Panc1 (cell line): ENCODE data around the gene TWF1. TPM values are rescaled to one million over a fixed set of nuclear protein-coding genes. Genes with fewer than 3 reads are reported as not detected.
A peak's percentile ranks its signal among the peaks of the same experiment; 100 is the strongest.

Source experiments
- ATAC-seq: fragments of 200-7000 bp; cut with Tn5 transposase; 2 replicates; pipeline ENCODE4 v1.9.1; 2020; ENCODE audit warnings: mild to moderate bottlenecking, moderate library complexity
- BruUV-seq: library from RNA; stranded (reverse); fragments of 400-500 nt; replicated peaks from 2 replicates; lab custom pipeline; 2021; lab: Mats Ljungman, UMichigan
- CTCF ChIA-PET: fragments of 300-600 bp; sonication (Branson Sonifier 250); formaldehyde crosslinking; loops from one replicate; lab custom pipeline; 2022; ENCODE audit warnings: antibody characterized with exemption; lab: Charles Lee
- POLR2A ChIA-PET: fragments of 300-600 bp; sonication (Branson Sonifier 250); formaldehyde crosslinking; loops from one replicate; lab custom pipeline; 2022; ENCODE audit warnings: antibody characterized with exemption; lab: Charles Lee
- DNase-seq: peaks from one replicate; pipeline ENCODE4 v3.0.0-alpha.2; 2010; ENCODE audit warnings: low read depth, low spot score
- H3K27ac ChIP-seq: 2 replicates; pipeline ENCODE4 v1.5.1; 2011; ENCODE audit warnings: mild to moderate bottlenecking, low read length, inconsistent platforms
- H3K27me3 ChIP-seq: fragments of 200-500 bp; sonication (Bioruptor generic); 2 replicates; pipeline ENCODE4 v1.6.0; 2014; ENCODE audit warnings: low read length, inconsistent platforms; ENCODE audit not compliant: control insufficient read depth, insufficient read depth
- H3K36me3 ChIP-seq: fragments of 200-500 bp; sonication (Bioruptor generic); 2 replicates; pipeline ENCODE4 v1.5.1; 2014; ENCODE audit warnings: inconsistent platforms, mild to moderate bottlenecking, low read length, moderate library complexity; ENCODE audit not compliant: control insufficient read depth, insufficient read depth
- H3K4me1 ChIP-seq: 2 replicates; pipeline ENCODE4 v1.5.1; 2011; ENCODE audit warnings: inconsistent platforms, mild to moderate bottlenecking, low read length, moderate library complexity; ENCODE audit not compliant: control insufficient read depth, insufficient read depth
- H3K4me3 ChIP-seq, 2 experiments: 2 replicates each; pipeline ENCODE4 v1.5.1; 2011 to 2012; ENCODE audit warnings: low read depth in 2 of 2, low read length in 2 of 2, mild to moderate bottlenecking in 2 of 2, inconsistent platforms in 1 of 2, moderate library complexity in 1 of 2
- H3K9me3 ChIP-seq: fragments of 200-500 bp; sonication (Bioruptor generic); 2 replicates; pipeline ENCODE4 v1.5.1; 2014; ENCODE audit warnings: low read depth, mild to moderate bottlenecking, inconsistent platforms, low read length, moderate library complexity; ENCODE audit not compliant: control insufficient read depth, insufficient read depth
- POLR2AphosphoS5 ChIP-seq: IDR thresholded peaks from 2 replicates; pipeline ENCODE4 v1.6.1; 2012; ENCODE audit warnings: mild to moderate bottlenecking, low read depth, low read length, moderate library complexity
- SIN3A ChIP-seq: IDR thresholded peaks from 2 replicates; pipeline ENCODE4 v1.6.1; 2012; ENCODE audit warnings: low read depth, mild to moderate bottlenecking, low read length, moderate library complexity, borderline replicate concordance; ENCODE audit not compliant: insufficient read depth
- TCF7L2 ChIP-seq: IDR thresholded peaks from 2 replicates; pipeline ENCODE4 v1.6.1; 2011; ENCODE audit warnings: mild to moderate bottlenecking, low read depth, low read length, inconsistent platforms
- in situ Hi-C: cut with HindIII; loops from 2 replicates; pipeline ENCODE4 v1.10.0; 2016; ENCODE audit warnings: low sequenced_read_pairs, low pct_unique_long_range_greater_than_20kb
- intact Hi-C: fragments of 100-400 bp; cut with micrococcal nuclease; formaldehyde crosslinking; loops from one replicate; pipeline ENCODE4 v1.10.0; 2022; ENCODE audit not compliant: unreplicated experiment
- total RNA-seq: library from RNA; stranded (reverse); gene quantifications from one replicate; pipeline ENCODE4 v1.2.1, GENCODE V29; 2021; ENCODE audit not compliant: unreplicated experiment
- TF ChIP-seq, protein P1 (sequence below): fragments of 450-650 bp; IDR thresholded peaks from 2 replicates; pipeline ENCODE4 v1.5.1; 2017; ENCODE audit warnings: mild to moderate bottlenecking
- TF ChIP-seq, protein P2 (sequence below), 2 experiments: IDR thresholded peaks; 2 replicates each; pipeline ENCODE4 v1.6.1; 2011 to 2012; ENCODE audit warnings: low read depth in 2 of 2, control low read depth in 1 of 2, low read length in 1 of 2, mild to moderate bottlenecking in 1 of 2, moderate library complexity in 1 of 2; ENCODE audit not compliant: insufficient read depth in 1 of 2

Gene TWF1
- total RNA-seq, 1 experiment from 2014 or later: 103 TPM

DNA sequence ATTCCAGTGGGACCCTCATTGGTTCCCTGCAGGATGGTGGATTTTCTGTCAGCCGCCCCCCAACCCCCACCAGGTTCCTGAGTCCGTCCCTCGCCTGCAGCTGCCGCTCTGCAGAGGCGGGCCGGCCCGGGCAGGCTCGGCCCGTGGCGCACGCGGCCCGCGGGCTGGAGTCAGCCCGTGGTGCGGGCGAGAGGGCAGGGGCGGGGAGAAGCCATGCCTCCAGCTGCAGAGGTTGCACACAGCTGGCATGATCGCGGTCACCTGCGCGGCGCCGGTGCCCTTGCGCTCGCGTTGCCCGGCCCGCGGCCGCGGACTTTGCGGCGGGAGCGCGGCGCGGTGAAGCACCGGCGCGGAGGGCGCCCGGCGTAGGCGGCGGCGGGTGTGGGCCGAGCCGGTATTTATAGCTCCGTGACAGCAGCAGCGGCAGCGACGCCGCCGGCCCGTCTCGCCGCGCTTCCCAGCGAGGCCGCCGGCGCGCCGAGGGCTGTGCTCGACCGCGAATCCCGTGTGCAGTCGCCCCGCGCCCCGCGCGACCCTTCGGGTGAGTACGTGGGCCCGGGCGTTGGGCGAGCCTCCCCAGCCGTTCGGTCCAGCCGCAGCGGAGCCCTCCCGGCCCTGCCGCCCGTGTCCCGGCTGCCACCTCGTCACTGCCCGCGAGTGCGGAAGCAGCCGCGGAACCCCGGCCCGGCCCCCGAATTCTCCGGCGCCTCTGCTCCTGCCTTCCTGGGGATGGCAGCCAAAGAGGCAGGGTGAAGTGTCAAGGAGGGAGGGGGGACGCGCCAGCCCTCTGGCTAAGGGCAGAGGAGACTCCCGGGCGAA lies 29.7 kb upstream of the TWF1 start, which contains the start of gene TMEM117:
Gene TMEM117 (plus strand): TSS at position 426 of the 819 bp plus-strand sequence.
- TF ChIP-seq TCF7L2 (peak; percentile 43), POLR2AphosphoS5 (0 out of 2 replicates have a peak, but pooled peaks have one; percentile 15), SIN3A (no peak)
- TF ChIP-seq, protein P1, sequence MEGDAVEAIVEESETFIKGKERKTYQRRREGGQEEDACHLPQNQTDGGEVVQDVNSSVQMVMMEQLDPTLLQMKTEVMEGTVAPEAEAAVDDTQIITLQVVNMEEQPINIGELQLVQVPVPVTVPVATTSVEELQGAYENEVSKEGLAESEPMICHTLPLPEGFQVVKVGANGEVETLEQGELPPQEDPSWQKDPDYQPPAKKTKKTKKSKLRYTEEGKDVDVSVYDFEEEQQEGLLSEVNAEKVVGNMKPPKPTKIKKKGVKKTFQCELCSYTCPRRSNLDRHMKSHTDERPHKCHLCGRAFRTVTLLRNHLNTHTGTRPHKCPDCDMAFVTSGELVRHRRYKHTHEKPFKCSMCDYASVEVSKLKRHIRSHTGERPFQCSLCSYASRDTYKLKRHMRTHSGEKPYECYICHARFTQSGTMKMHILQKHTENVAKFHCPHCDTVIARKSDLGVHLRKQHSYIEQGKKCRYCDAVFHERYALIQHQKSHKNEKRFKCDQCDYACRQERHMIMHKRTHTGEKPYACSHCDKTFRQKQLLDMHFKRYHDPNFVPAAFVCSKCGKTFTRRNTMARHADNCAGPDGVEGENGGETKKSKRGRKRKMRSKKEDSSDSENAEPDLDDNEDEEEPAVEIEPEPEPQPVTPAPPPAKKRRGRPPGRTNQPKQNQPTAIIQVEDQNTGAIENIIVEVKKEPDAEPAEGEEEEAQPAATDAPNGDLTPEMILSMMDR: no peak
- TF ChIP-seq, protein P2, sequence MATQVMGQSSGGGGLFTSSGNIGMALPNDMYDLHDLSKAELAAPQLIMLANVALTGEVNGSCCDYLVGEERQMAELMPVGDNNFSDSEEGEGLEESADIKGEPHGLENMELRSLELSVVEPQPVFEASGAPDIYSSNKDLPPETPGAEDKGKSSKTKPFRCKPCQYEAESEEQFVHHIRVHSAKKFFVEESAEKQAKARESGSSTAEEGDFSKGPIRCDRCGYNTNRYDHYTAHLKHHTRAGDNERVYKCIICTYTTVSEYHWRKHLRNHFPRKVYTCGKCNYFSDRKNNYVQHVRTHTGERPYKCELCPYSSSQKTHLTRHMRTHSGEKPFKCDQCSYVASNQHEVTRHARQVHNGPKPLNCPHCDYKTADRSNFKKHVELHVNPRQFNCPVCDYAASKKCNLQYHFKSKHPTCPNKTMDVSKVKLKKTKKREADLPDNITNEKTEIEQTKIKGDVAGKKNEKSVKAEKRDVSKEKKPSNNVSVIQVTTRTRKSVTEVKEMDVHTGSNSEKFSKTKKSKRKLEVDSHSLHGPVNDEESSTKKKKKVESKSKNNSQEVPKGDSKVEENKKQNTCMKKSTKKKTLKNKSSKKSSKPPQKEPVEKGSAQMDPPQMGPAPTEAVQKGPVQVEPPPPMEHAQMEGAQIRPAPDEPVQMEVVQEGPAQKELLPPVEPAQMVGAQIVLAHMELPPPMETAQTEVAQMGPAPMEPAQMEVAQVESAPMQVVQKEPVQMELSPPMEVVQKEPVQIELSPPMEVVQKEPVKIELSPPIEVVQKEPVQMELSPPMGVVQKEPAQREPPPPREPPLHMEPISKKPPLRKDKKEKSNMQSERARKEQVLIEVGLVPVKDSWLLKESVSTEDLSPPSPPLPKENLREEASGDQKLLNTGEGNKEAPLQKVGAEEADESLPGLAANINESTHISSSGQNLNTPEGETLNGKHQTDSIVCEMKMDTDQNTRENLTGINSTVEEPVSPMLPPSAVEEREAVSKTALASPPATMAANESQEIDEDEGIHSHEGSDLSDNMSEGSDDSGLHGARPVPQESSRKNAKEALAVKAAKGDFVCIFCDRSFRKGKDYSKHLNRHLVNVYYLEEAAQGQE (IDR thresholded peaks at IDR 0.05; ENCODE audit: insufficient read depth in 1 of 2, low read depth in 2 of 2, low read length in 1 of 2): no peak
- Histone ChIP-seq H3K27ac (peak within 1 kb of the TSS; percentile 64), H3K9me3 (no peaks in the 10 kb centered on the region), H3K36me3 (no peaks in the 10 kb centered on the region), H3K4me3 (peak within 1 kb of the TSS; percentile 67 to 69), H3K27me3 (no peaks in the 10 kb centered on the region), H3K4me1 (0 out of 2 replicates have a peak, but pooled peaks cover 6% of the 10 kb centered on the region)
- BruUV-seq: no TSS peak
- intact Hi-C loops: no loop called here
- in situ Hi-C loops: no loop called here
- ChIA-PET CTCF (no interaction called here), POLR2A (no interaction called here)
- DNase-seq (no peak), ATAC-seq (peak; percentile 90)

DNA sequence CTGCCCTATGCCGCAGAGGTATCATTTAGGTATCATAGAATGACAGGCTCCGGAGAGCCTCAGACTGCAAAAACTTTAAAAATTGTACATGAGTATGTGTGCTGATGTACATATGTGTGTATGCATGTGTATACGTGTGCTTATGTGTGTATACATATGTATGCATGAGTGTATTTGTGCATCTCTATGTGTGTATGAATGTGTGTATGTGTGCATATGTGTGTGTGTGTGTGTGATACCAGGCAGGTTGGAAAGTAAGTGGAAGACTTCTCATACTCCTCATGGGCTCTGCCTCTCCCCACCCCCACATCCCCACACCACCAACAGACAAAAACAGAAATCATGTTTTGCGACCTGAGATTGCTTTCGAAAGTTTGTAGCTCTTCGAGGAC lies 29.1 kb upstream of the TWF1 start:
- TF ChIP-seq TCF7L2 (no peak), POLR2AphosphoS5 (no peak), SIN3A (no peak)
- TF ChIP-seq, protein P1: no peak
- TF ChIP-seq, protein P2 (IDR thresholded peaks at IDR 0.05; ENCODE audit: insufficient read depth in 1 of 2, low read depth in 2 of 2, low read length in 1 of 2): no peak
- Histone ChIP-seq H3K36me3 (no peaks in the 10 kb centered on the region), H3K4me1 (0 out of 2 replicates have a peak, but pooled peaks cover 6% of the 10 kb centered on the region), H3K27ac (peak overlapping the region; percentile 26; the same call in 1 of the 2 replicates), H3K9me3 (no peaks in the 10 kb centered on the region), H3K4me3 (peak overlapping the region; percentile 67 to 69), H3K27me3 (no peaks in the 10 kb centered on the region)
- no TSS peak for BruUV-seq
- no peak for DNase-seq
- ATAC-seq: peak; percentile 43
- ChIA-PET CTCF (no interaction called here), POLR2A (no interaction called here)
- intact Hi-C loops: no loop called here
- in situ Hi-C loops: no loop called here
